Fibroblast of skin of scalp (primary cell): ENCODE measurements around the gene BLVRB.

Experiments
- DNase-seq: peaks from one replicate; pipeline ENCODE4 v3.0.0-alpha.2; 2013

The BLVRB gene

GRCh38 chr19:40398417-40399131 is 67.0 kb downstream of the BLVRB start:
- DNase-seq: no peak
